Right cardiac atrium (tissue), 5 donors: ENCODE data around the gene YIF1A. TPM values are rescaled to one million over a fixed set of nuclear protein-coding genes. Genes with fewer than 3 reads are reported as not detected.

Experiments used
- ATAC-seq, 2 donors: fragments of 200-7000 bp; cut with Tn5 transposase; one replicate each; pipeline versions ENCODE4 v1.8.0 to v1.9.1; 2020; ENCODE audit warnings: moderate library complexity in 2 of 2, mild to moderate bottlenecking in 1 of 2
- DNase-seq, 3 donors: peaks; one replicate each; pipeline ENCODE4 v3.0.0-alpha.2; 2020
- H3K27ac ChIP-seq: one replicate; pipeline ENCODE4 v1.5.1; 2013; ENCODE audit warnings: mild to moderate bottlenecking, low read length, control low read depth, moderate library complexity
- H3K27me3 ChIP-seq: one replicate; pipeline ENCODE4 v1.6.1; 2013; ENCODE audit not compliant: control insufficient read depth, insufficient read depth
- H3K4me1 ChIP-seq: one replicate; pipeline ENCODE4 v1.6.1; 2013; ENCODE audit warnings: low read length; ENCODE audit not compliant: control insufficient read depth, insufficient read depth
- H3K4me3 ChIP-seq: one replicate; pipeline ENCODE4 v1.5.1; 2013; ENCODE audit warnings: low read length, control low read depth
- H3K9me3 ChIP-seq: one replicate; pipeline ENCODE4 v1.6.1; 2013; ENCODE audit warnings: low read length; ENCODE audit not compliant: control insufficient read depth
- WGBS: extraction: QIAGEN DNeasy Blood & Tissue Kit; methylation state at CpG from one replicate; pipeline ENCODE4 v1.1.7; 2013; 5-methylcytosine and 5-hydroxymethylcytosine counted together
- intact Hi-C, 4 donors: fragments of 100-400 bp; cut with DNase I; formaldehyde crosslinking; loops; one replicate each; pipeline versions ENCODE4 v1.11.0 to v1.14.0; 2022 to 2023
- polyA plus RNA-seq: library from polyadenylated mRNA; stranded (reverse); fragments of 200-250 nt; gene quantifications from one replicate; pipeline ENCODE4 v1.2.3, GENCODE V29; 2013
- total RNA-seq, 4 donors: library from RNA; stranded (reverse); fragmentation: NEBNext Ultra II Directional; extraction: Animal tissue kit (Norgen Biotek cat#: 25700); gene quantifications; one replicate each; pipeline ENCODE4 v1.2.1, GENCODE V29; 2021
- donor health status: healthy with polysubstance abuse.
- donor health status: DM: no; HTN: yes; CAD: no.
- donor health status: DM: no; HTN: no; CAD: no.
- donor health status: DM: no; HTN: yes; CAD: no; lungs with severe emphysema.
- donor health status: DM: yes; HTN: yes; CAD: no.

Gene YIF1A
- total and polyA plus RNA-seq, 5 donors, result 48.0 to 65.3 (median 52.2) TPM

DNA sequence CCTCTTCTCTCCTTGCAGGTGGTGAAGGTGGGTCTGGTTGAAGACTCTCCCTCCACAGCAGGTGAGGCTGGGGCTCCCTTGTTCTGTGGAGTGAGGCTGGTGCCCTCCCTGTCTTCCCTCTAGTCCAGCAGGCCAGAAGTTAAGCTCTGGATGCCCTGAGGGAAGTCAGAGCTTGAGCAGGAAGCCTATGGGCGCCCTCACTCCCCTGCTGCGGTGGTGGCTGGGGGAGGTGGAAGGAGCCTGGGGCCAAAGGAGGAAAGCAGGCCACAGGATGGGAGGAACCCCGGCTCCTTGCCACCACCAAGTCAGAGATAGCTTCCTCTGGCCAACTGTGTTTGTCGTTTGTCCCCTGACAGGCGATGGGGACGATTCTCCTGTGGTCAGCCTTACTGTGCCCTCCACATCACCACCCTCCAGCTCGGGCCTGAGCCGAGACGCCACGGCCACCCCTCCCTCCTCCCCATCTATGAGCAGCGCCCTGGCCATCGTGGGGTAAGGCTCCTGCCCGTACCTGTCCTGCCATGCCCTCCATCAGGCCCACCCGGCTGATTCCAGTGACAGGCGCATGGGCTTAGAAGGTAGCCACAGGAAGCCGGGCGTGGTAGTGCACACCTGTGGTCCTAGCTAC lies 50.0 kb downstream of the YIF1A start:
- no peaks in the 10 kb centered on the region for H3K27me3 ChIP-seq
- H3K4me1 ChIP-seq, result no peaks in the 10 kb centered on the region
- ATAC-seq (no peak), DNase-seq (peak in 1 of 3 donors; percentile 48)
- H3K4me3 ChIP-seq, result no peak overlapping the region
- intact Hi-C loops, result no loop called here
- no peak overlapping the region for H3K27ac ChIP-seq
- H3K9me3 ChIP-seq, result no peaks in the 10 kb centered on the region
- 85% methylated on average over 17 of the region's 17 CpGs for WGBS

DNA sequence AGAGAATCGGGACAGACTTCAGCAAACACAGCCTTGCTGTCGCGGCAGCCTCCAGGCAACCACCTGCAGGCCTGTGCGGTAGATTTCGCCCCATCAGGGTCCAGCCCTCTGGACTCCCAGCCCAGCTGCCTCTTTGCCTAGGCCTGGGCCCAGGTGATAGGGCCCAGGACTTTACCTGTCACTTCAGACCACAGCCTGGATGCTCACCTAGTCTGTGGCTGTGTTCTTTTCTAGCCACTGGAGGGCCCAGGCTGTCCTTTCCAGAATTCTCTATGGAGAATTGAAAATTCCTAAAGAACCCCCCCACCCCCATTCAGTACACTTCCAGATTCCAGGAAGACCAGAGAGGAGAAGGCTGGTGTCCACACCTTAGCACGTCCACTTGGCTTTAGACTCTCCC lies 51.1 kb downstream of the YIF1A start:
- Histone ChIP-seq H3K4me1 (no peaks in the 10 kb centered on the region), H3K27ac (no peak overlapping the region), H3K4me3 (no peak overlapping the region), H3K9me3 (no peaks in the 10 kb centered on the region), H3K27me3 (no peaks in the 10 kb centered on the region)
- DNase-seq (peak in 2 of 3 donors; percentile 12 to 16), ATAC-seq (no peak)
- intact Hi-C loops, result no loop called here
- 89% methylated on average over 6 of the region's 6 CpGs for WGBS

DNA sequence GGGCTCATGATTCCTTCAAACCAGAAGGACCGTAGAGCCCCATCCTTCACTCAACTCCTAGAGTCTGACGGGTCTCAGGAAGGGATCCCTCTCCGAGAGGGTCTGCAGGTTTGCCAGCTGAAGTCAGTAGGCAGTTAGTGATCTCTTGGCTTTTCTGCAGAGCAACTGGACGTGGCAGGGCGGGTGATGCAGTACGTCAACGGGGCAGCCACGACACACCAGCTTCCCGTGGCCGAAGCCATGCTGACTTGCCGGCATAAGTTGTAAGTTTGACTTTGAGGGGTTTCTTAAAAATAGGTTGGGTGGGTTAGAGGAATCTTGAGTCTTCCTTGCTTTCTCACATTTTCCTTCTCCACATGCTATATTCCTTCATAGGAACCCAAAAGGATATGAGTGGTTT lies 53.8 kb downstream of the YIF1A start:
- intact Hi-C loops, result no loop called here
- DNase-seq, result peak in 1 of 3 donors; percentile 9

More for the DNA sequence above, 53.8 kb downstream of the YIF1A start:
- H3K4me1 ChIP-seq, result no peaks in the 10 kb centered on the region
- no peaks in the 10 kb centered on the region for H3K27me3 ChIP-seq
- 92% methylated on average over 11 of the region's 11 CpGs for WGBS
- H3K27ac ChIP-seq, result no peak overlapping the region
- no peak for ATAC-seq
- no peak overlapping the region for H3K4me3 ChIP-seq
- no peaks in the 10 kb centered on the region for H3K9me3 ChIP-seq

Other genes with a start within 250 kb of the YIF1A start
- 10 to 100 TPM; 10.8 to 13.6 (median 12.1) TPM for gene GAL3ST3, start 240.0 kb downstream of the YIF1A start, total RNA-seq
- gene GAL3ST3, start 240.0 kb downstream of the YIF1A start, polyA plus RNA-seq, result 8.9 TPM
- gene SF3B2, start 236.8 kb downstream of the YIF1A start, total RNA-seq, result 10 to 100 TPM; 84.4 to 97.7 (median 91.7) TPM
- 62.1 TPM for gene SF3B2, start 236.8 kb downstream of the YIF1A start, polyA plus RNA-seq
- gene PACS1, start 218.9 kb downstream of the YIF1A start, total RNA-seq, result 10 to 100 TPM; 48.3 to 82.5 (median 56.5) TPM
- gene PACS1, start 218.9 kb downstream of the YIF1A start, polyA plus RNA-seq, result 30.9 TPM
- gene KLC2, start 31.4 kb downstream of the YIF1A start, total RNA-seq, result 10 to 100 TPM; 27.8 to 33.4 (median 30.6) TPM
- gene KLC2, start 31.4 kb downstream of the YIF1A start, polyA plus RNA-seq, result 34.7 TPM
- 100 to 1,000 TPM; 114 to 129 (median 125) TPM for gene RAB1B, start 20.5 kb downstream of the YIF1A start, total RNA-seq
- 170 TPM for gene RAB1B, start 20.5 kb downstream of the YIF1A start, polyA plus RNA-seq
- gene CNIH2, start 11.0 kb downstream of the YIF1A start, total RNA-seq, result under 1 TPM in 2 of 4 donors, not detected in 2; 0.25 to 0.47 TPM
- gene CNIH2, start 11.0 kb downstream of the YIF1A start, polyA plus RNA-seq, result 0.23 TPM
- gene TMEM151A, start 2.8 kb upstream of the YIF1A start, total RNA-seq, result under 1 TPM; 0.20 to 0.31 (median 0.26) TPM
- 0.45 TPM for gene TMEM151A, start 2.8 kb upstream of the YIF1A start, polyA plus RNA-seq
- 10 to 100 TPM; 10.5 to 22.9 (median 21.9) TPM for gene CD248, start 27.9 kb upstream of the YIF1A start, total RNA-seq
- 12.0 TPM for gene CD248, start 27.9 kb upstream of the YIF1A start, polyA plus RNA-seq
- gene RIN1, start 47.3 kb upstream of the YIF1A start, total RNA-seq, result 1 to 10 TPM; 2.0 to 3.8 (median 2.2) TPM
- 1.6 TPM for gene RIN1, start 47.3 kb upstream of the YIF1A start, polyA plus RNA-seq
- 10 to 100 TPM; 12.7 to 19.8 (median 15.0) TPM for gene BRMS1, start 56.0 kb upstream of the YIF1A start, total RNA-seq
- 26.0 TPM for gene BRMS1, start 56.0 kb upstream of the YIF1A start, polyA plus RNA-seq
- 10 to 100 TPM; 43.9 to 67.1 (median 57.0) TPM for gene B4GAT1, start 58.5 kb upstream of the YIF1A start, total RNA-seq
- 60.2 TPM for gene B4GAT1, start 58.5 kb upstream of the YIF1A start, polyA plus RNA-seq
- 10 to 100 TPM; 18.7 to 33.2 (median 30.0) TPM for gene SLC29A2, start 82.6 kb upstream of the YIF1A start, total RNA-seq
- gene SLC29A2, start 82.6 kb upstream of the YIF1A start, polyA plus RNA-seq, result 24.3 TPM
- under 1 TPM; 0.09 to 0.84 (median 0.14) TPM for gene NPAS4, start 131.9 kb upstream of the YIF1A start, total RNA-seq
- 0.84 TPM for gene NPAS4, start 131.9 kb upstream of the YIF1A start, polyA plus RNA-seq
- gene MRPL11, start 149.7 kb upstream of the YIF1A start, total RNA-seq, result 10 to 100 TPM; 47.5 to 53.0 (median 50.1) TPM
- 62.6 TPM for gene MRPL11, start 149.7 kb upstream of the YIF1A start, polyA plus RNA-seq
- 10 to 100 TPM in 3 of 4 donors, 1 to 10 TPM in 1; 9.9 to 14.2 (median 12.8) TPM for gene PELI3, start 177.8 kb upstream of the YIF1A start, total RNA-seq
- 12.8 TPM for gene PELI3, start 177.8 kb upstream of the YIF1A start, polyA plus RNA-seq
- gene DPP3, start 191.3 kb upstream of the YIF1A start, total RNA-seq, result 10 to 100 TPM in 3 of 4 donors, 1 to 10 TPM in 1; 9.5 to 16.2 (median 14.7) TPM
- 10.5 TPM for gene DPP3, start 191.3 kb upstream of the YIF1A start, polyA plus RNA-seq
- gene BBS1, start 221.5 kb upstream of the YIF1A start, total RNA-seq, result 10 to 100 TPM; 19.3 to 25.2 (median 21.4) TPM
- 12.4 TPM for gene BBS1, start 221.5 kb upstream of the YIF1A start, polyA plus RNA-seq